IMR-90 (cell line): Measurements from ENCODE around the gene GPSM3. TPM values are rescaled to one million over a fixed set of nuclear protein-coding genes. Genes with fewer than 3 reads are reported as not detected.
A peak's percentile ranks its signal among the peaks of the same experiment; 100 is the strongest.

ENCODE experiments used
- ATAC-seq: fragments of 200-7000 bp; cut with Tn5 transposase; 2 replicates; pipeline ENCODE4 v1.9.1; 2020; ENCODE audit warnings: low read depth, mild to moderate bottlenecking, moderate library complexity
- BruUV-seq: library from RNA; stranded (reverse); fragments of 400-500 nt; replicated peaks from 2 replicates; lab custom pipeline; 2021; lab: Mats Ljungman, UMichigan
- CTCF ChIA-PET: fragments of 300-600 bp; formaldehyde crosslinking; extraction: SDS; loops from one replicate; lab custom pipeline; 2021; ENCODE audit warnings: antibody characterized with exemption; lab: Yijun Ruan, JAX
- POLR2A ChIA-PET: fragments of 300-600 bp; sonication (Branson Sonifier 250); formaldehyde crosslinking; loops from one replicate; lab custom pipeline; 2022; ENCODE audit warnings: antibody characterized with exemption; ENCODE audit not compliant: unreplicated experiment; lab: Charles Lee
- DNase-seq: peaks from one replicate; pipeline ENCODE4 v3.0.0; 2013
- H2AFZ ChIP-seq: replicated peaks from 2 replicates; pipeline ENCODE3; 2013; ENCODE audit warnings: low read length, mild to moderate bottlenecking; ENCODE audit not compliant: poor library complexity
- H2AK5ac ChIP-seq: 2 replicates; pipeline ENCODE4 v1.6.1; 2013; ENCODE audit warnings: low read depth, low read length, inconsistent platforms
- H2AK9ac ChIP-seq: replicated peaks from 2 replicates; pipeline ENCODE3; 2013; ENCODE audit warnings: mild to moderate bottlenecking, low read depth, low read length, moderate library complexity; ENCODE audit not compliant: poor library complexity
- H2BK120ac ChIP-seq: 2 replicates; pipeline ENCODE4 v1.6.1; 2013; ENCODE audit warnings: low read depth, low read length, inconsistent platforms
- H2BK15ac ChIP-seq: 3 replicates; pipeline ENCODE4 v1.6.1; 2013; ENCODE audit warnings: low read depth, low read length, inconsistent platforms
- H2BK20ac ChIP-seq: 2 replicates; pipeline ENCODE4 v1.6.1; 2013; ENCODE audit warnings: low read depth, mild to moderate bottlenecking, inconsistent platforms, low read length, moderate library complexity
- H2BK5ac ChIP-seq: 2 replicates; pipeline ENCODE4 v1.6.1; 2013; ENCODE audit warnings: mild to moderate bottlenecking, low read depth, low read length, inconsistent platforms; ENCODE audit not compliant: poor library complexity, severe bottlenecking
- H3K14ac ChIP-seq: replicated peaks from 2 replicates; pipeline ENCODE4 v1.6.1; 2013; ENCODE audit warnings: low read depth, low read length, inconsistent platforms
- H3K18ac ChIP-seq: 2 replicates; pipeline ENCODE4 v1.6.1; 2013; ENCODE audit warnings: low read depth, low read length, control low read depth
- H3K23ac ChIP-seq: 2 replicates; pipeline ENCODE4 v1.6.1; 2013; ENCODE audit warnings: low read depth, low read length, inconsistent platforms
- H3K27ac ChIP-seq: 2 replicates; pipeline ENCODE4 v1.5.1; 2013; ENCODE audit warnings: mild to moderate bottlenecking, control low read depth, low read length; ENCODE audit not compliant: insufficient read depth
- H3K27me3 ChIP-seq: 2 replicates; pipeline ENCODE4 v1.6.1; 2013; ENCODE audit warnings: low read length; ENCODE audit not compliant: control insufficient read depth, insufficient read depth
- H3K36me3 ChIP-seq: 2 replicates; pipeline ENCODE4 v1.6.1; 2013; ENCODE audit warnings: low read length, mixed read lengths; ENCODE audit not compliant: control insufficient read depth, insufficient read depth
- H3K4ac ChIP-seq: 2 replicates; pipeline ENCODE4 v1.6.1; 2013; ENCODE audit warnings: low read depth, low read length, inconsistent platforms
- H3K4me1 ChIP-seq: 2 replicates; pipeline ENCODE4 v1.6.1; 2013; ENCODE audit warnings: low read length, mixed read lengths; ENCODE audit not compliant: control insufficient read depth, insufficient read depth
- H3K4me2 ChIP-seq: 2 replicates; pipeline ENCODE4 v1.6.1; 2013; ENCODE audit warnings: low read depth, mild to moderate bottlenecking, control low read depth, low read length, moderate library complexity
- H3K4me3 ChIP-seq: 2 replicates; pipeline ENCODE4 v1.5.1; 2013; ENCODE audit warnings: low read depth, mild to moderate bottlenecking, control low read depth, low read length, moderate library complexity; ENCODE audit not compliant: insufficient read depth
- H3K56ac ChIP-seq: 2 replicates; pipeline ENCODE4 v1.6.1; 2013; ENCODE audit warnings: low read length, inconsistent platforms; ENCODE audit not compliant: insufficient read depth; ENCODE audit errors: extremely low read depth
- H3K79me1 ChIP-seq, 2 experiments: 2 replicates each; pipeline ENCODE4 v1.6.1; 2013; ENCODE audit warnings: low read length in 2 of 2, inconsistent platforms in 1 of 2, low read depth in 1 of 2
- H3K9ac ChIP-seq: 2 replicates; pipeline ENCODE4 v1.6.1; 2013; ENCODE audit warnings: low read depth, low read length, control low read depth
- H3K9me1 ChIP-seq: 2 replicates; pipeline ENCODE4 v1.6.1; 2013; ENCODE audit warnings: low read length, inconsistent platforms; ENCODE audit not compliant: insufficient read depth
- H3K9me3 ChIP-seq: 2 replicates; pipeline ENCODE4 v1.6.1; 2013; ENCODE audit warnings: low read length; ENCODE audit not compliant: control insufficient read depth, insufficient read depth
- H4K20me1 ChIP-seq: 2 replicates; pipeline ENCODE4 v1.6.1; 2013; ENCODE audit warnings: low read length, inconsistent platforms; ENCODE audit not compliant: insufficient read depth
- H4K5ac ChIP-seq: 2 replicates; pipeline ENCODE4 v1.6.1; 2013; ENCODE audit warnings: mild to moderate bottlenecking, low read depth, low read length, control low read depth
- H4K8ac ChIP-seq, 2 experiments: 2 replicates each; pipeline ENCODE4 v1.6.1; 2013; ENCODE audit warnings: low read depth in 2 of 2, low read length in 2 of 2, control low read depth in 1 of 2, inconsistent platforms in 1 of 2
- H4K91ac ChIP-seq: 2 replicates; pipeline ENCODE4 v1.6.1; 2013; ENCODE audit warnings: low read depth, low read length, inconsistent platforms; ENCODE audit not compliant: insufficient read depth
- BHLHE40 ChIP-seq: fragments of 150-350 bp; IDR thresholded peaks from 2 replicates; pipeline ENCODE4 v1.6.1; 2016; ENCODE audit warnings: mild to moderate bottlenecking, low read depth, low read length
- CEBPB ChIP-seq: IDR thresholded peaks from 2 replicates; pipeline ENCODE4 v1.6.1; 2012; ENCODE audit warnings: low read depth, low read length, improper control_type of control experiment
- CHD1 ChIP-seq: IDR thresholded peaks from 2 replicates; pipeline ENCODE4 v1.6.1; 2012; ENCODE audit warnings: low read depth, low read length, improper control_type of control experiment
- FOS ChIP-seq: fragments of 150-350 bp; IDR thresholded peaks from 2 replicates; pipeline ENCODE4 v1.6.1; 2016; ENCODE audit warnings: low read depth, low read length
- MAZ ChIP-seq: IDR thresholded peaks from 2 replicates; pipeline ENCODE4 v1.6.1; 2012; ENCODE audit warnings: low read depth, mild to moderate bottlenecking, low read length, improper control_type of control experiment, moderate library complexity, borderline replicate concordance
- NFE2L2 ChIP-seq: fragments of 150-350 bp; IDR thresholded peaks from 2 replicates; pipeline ENCODE4 v1.6.1; 2016; ENCODE audit warnings: low read depth, mild to moderate bottlenecking, low read length
- POLR2A ChIP-seq: IDR thresholded peaks from 2 replicates; pipeline ENCODE4 v1.6.1; 2012; ENCODE audit warnings: mild to moderate bottlenecking, low read depth, low read length
- RAD21 ChIP-seq: IDR thresholded peaks from 2 replicates; pipeline ENCODE4 v1.6.1; 2012; ENCODE audit warnings: low read length, improper control_type of control experiment
- RCOR1 ChIP-seq: IDR thresholded peaks from 2 replicates; pipeline ENCODE4 v1.6.1; 2012; ENCODE audit warnings: mild to moderate bottlenecking, low read length, improper control_type of control experiment; ENCODE audit not compliant: insufficient replicate concordance
- RFX5 ChIP-seq: IDR thresholded peaks from 2 replicates; pipeline ENCODE4 v1.8.0; 2012; ENCODE audit warnings: low read depth, mild to moderate bottlenecking, low read length, moderate library complexity
- SMC3 ChIP-seq: fragments of 150-350 bp; IDR thresholded peaks from 2 replicates; pipeline ENCODE4 v1.6.1; 2016; ENCODE audit warnings: low read depth, mild to moderate bottlenecking, antibody characterized with exemption, low read length, moderate library complexity
- WGBS, 2 experiments: methylation state at CpG; one replicate each; pipeline versions ENCODE4 v1.1.5 to v1.1.7; 2013; ENCODE audit warnings: missing lambda C conversion rate in 2 of 2; ENCODE audit not compliant: insufficient read length in 1 of 2; ENCODE audit errors: extremely low coverage in 2 of 2; 5-methylcytosine and 5-hydroxymethylcytosine counted together
- dilution Hi-C: fragments of 300-500 bp; cut with HindIII; formaldehyde crosslinking; loops from one replicate; pipeline ENCODE4 v1.14.3; 2018; ENCODE audit warnings: low sequenced_read_pairs; ENCODE audit not compliant: unreplicated experiment
- in situ Hi-C: fragments of 300-500 bp; cut with MboI; formaldehyde crosslinking; loops from 3 replicates; pipeline ENCODE4 v1.14.3; 2019; ENCODE audit warnings: low sequenced_read_pairs, inconsistent platforms, mixed read lengths
- intact Hi-C: fragments of 100-400 bp; cut with micrococcal nuclease; formaldehyde crosslinking; loops from 2 replicates; pipeline ENCODE4 v1.10.0; 2022
- polyA plus RNA-seq, 3 experiments: library from polyadenylated mRNA; depleted of rRNA; stranded (reverse); fragments of >200 nt; gene quantifications; 2 replicates each; pipeline ENCODE4 v1.2.3, GENCODE V29; 2012; ENCODE audit warnings: low replicate concordance in 1 of 3
- total RNA-seq: library from RNA; depleted of rRNA; stranded (reverse); fragments of >200 nt; gene quantifications from 2 replicates; pipeline ENCODE4 v1.2.3, GENCODE V29; 2012
- TF ChIP-seq, protein P1 (sequence below): fragments of 150-350 bp; IDR thresholded peaks from 2 replicates; pipeline ENCODE4 v1.6.1; 2017; ENCODE audit warnings: mild to moderate bottlenecking, antibody characterized with exemption, low read length, low read depth
- TF ChIP-seq, protein P2 (sequence below): conservative IDR thresholded peaks from 2 replicates; pipeline ENCODE4 v1.5.1; 2012; ENCODE audit warnings: mild to moderate bottlenecking, low read depth, low read length, improper control_type of control experiment
- TF ChIP-seq, protein P3 (sequence below): fragments of 150-350 bp; IDR thresholded peaks from 2 replicates; pipeline ENCODE4 v1.6.1; 2016; ENCODE audit warnings: low read depth, mild to moderate bottlenecking, low read length, moderate library complexity, borderline replicate concordance

GPSM3 gene
- total and polyA plus RNA-seq, 2 of the 4 experiments (the other 2 are of a cell fraction), result 3.0 to 9.8 TPM

DNA sequence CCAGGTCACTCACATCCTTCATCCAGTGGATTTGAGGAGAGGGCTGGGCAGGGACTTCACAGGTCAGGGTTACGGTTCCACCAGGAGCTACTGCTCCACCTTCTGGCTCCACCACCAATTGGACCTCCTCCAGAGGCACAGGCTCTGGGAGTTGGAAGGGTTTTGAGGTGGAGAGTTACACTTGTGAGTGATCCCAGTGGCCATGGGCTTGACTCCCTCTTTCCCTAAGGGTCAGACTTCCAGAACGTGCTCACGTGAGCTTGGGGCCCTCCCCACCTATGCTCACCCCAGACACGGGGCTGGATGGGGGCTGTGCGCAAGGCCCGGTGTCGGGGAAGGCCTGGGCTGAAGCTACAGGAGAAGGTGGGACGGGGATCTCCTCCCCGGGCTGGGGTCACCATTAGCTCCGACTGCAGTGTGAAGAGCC is 9.9 kb downstream of the GPSM3 start:
- DNase-seq (no peak), ATAC-seq (no peak)
- H4K8ac ChIP-seq, result no peak overlapping the region
- no peak overlapping the region for H3K9ac ChIP-seq
- no peak overlapping the region for H2AK5ac ChIP-seq
- no peak overlapping the region for H3K27ac ChIP-seq
- H3K14ac ChIP-seq, result no peak overlapping the region
- CTCF ChIA-PET, result no interaction called here
- no peak overlapping the region for H3K4me2 ChIP-seq
- POLR2A ChIA-PET, result no interaction called here
- no peak overlapping the region for H2BK20ac ChIP-seq
- dilution Hi-C loops, result no loop called here
- peaks cover 3% of the 10 kb centered on the region; the same call in 1 of the 2 replicates for H4K20me1 ChIP-seq
- H3K4me1 ChIP-seq, result no peaks in the 10 kb centered on the region
- no peak overlapping the region for H2BK120ac ChIP-seq
- peaks cover 34% of the 10 kb centered on the region for H3K36me3 ChIP-seq
- intact Hi-C loops, result no loop called here
- no peak overlapping the region for H2AFZ ChIP-seq
- BruUV-seq, result no TSS peak
- no peak overlapping the region for H3K56ac ChIP-seq
- TF ChIP-seq CEBPB (no peak), BHLHE40 (no peak), POLR2A (no peak), CHD1 (no peak), SMC3 (no peak), FOS (no peak), RFX5 (no peak), MAZ (no peak), NFE2L2 (no peak), RAD21 (no peak), RCOR1 (no peak)
- TF ChIP-seq, protein P1, sequence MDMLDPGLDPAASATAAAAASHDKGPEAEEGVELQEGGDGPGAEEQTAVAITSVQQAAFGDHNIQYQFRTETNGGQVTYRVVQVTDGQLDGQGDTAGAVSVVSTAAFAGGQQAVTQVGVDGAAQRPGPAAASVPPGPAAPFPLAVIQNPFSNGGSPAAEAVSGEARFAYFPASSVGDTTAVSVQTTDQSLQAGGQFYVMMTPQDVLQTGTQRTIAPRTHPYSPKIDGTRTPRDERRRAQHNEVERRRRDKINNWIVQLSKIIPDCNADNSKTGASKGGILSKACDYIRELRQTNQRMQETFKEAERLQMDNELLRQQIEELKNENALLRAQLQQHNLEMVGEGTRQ, result no peak
- TF ChIP-seq, protein P2, sequence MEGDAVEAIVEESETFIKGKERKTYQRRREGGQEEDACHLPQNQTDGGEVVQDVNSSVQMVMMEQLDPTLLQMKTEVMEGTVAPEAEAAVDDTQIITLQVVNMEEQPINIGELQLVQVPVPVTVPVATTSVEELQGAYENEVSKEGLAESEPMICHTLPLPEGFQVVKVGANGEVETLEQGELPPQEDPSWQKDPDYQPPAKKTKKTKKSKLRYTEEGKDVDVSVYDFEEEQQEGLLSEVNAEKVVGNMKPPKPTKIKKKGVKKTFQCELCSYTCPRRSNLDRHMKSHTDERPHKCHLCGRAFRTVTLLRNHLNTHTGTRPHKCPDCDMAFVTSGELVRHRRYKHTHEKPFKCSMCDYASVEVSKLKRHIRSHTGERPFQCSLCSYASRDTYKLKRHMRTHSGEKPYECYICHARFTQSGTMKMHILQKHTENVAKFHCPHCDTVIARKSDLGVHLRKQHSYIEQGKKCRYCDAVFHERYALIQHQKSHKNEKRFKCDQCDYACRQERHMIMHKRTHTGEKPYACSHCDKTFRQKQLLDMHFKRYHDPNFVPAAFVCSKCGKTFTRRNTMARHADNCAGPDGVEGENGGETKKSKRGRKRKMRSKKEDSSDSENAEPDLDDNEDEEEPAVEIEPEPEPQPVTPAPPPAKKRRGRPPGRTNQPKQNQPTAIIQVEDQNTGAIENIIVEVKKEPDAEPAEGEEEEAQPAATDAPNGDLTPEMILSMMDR, result no peak
- TF ChIP-seq, protein P3, sequence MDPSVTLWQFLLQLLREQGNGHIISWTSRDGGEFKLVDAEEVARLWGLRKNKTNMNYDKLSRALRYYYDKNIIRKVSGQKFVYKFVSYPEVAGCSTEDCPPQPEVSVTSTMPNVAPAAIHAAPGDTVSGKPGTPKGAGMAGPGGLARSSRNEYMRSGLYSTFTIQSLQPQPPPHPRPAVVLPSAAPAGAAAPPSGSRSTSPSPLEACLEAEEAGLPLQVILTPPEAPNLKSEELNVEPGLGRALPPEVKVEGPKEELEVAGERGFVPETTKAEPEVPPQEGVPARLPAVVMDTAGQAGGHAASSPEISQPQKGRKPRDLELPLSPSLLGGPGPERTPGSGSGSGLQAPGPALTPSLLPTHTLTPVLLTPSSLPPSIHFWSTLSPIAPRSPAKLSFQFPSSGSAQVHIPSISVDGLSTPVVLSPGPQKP, result no peak
- no peak overlapping the region for H2BK5ac ChIP-seq
- H4K5ac ChIP-seq, result no peak overlapping the region
- H3K27me3 ChIP-seq, result no peaks in the 10 kb centered on the region
- no peak overlapping the region for H3K4me3 ChIP-seq
- H3K18ac ChIP-seq, result no peak overlapping the region
- peaks cover 15 to 40% of the 10 kb centered on the region in 2 experiments for H3K79me1 ChIP-seq
- no peak overlapping the region for H2BK15ac ChIP-seq
- H3K9me3 ChIP-seq, result no peaks in the 10 kb centered on the region
- peak overlapping the region; percentile 14 for H2AK9ac ChIP-seq
- no peak overlapping the region for H3K23ac ChIP-seq
- no peak overlapping the region for H4K91ac ChIP-seq
- in situ Hi-C loops, result loop anchor here (25.0 kb wide), 1 partner anchor 780 kb away; the partner anchor contains the start of genes BRD2 and HLA-DMA
- H3K4ac ChIP-seq, result no peak overlapping the region
- WGBS, 2 experiments, result no CpG with 5 or more reads among the region's 10 CpGs
- peaks cover 15% of the 10 kb centered on the region for H3K9me1 ChIP-seq
